Gastrocnemius medialis (tissue), 4 donors: ENCODE results near the gene RFWD3.
"Not testable (repeated sequence)": the region's sequence is repeated elsewhere in the genome, so short reads cannot be mapped to it uniquely, and the experiment has no call there.

ENCODE experiments used
- POLR2A ChIP-seq, 2 donors: fragments of 450-650 bp; IDR thresholded peaks; one replicate each; pipeline ENCODE4 v1.6.1; 2017; ENCODE audit warnings: antibody characterized with exemption in 2 of 2, mild to moderate bottlenecking in 2 of 2, moderate library complexity in 2 of 2
- TF ChIP-seq, protein P1 (sequence below), 5 experiments: fragments of 450-650 bp in 3 of 5; fragments of 200-600 bp in 2 of 5; sonication (generic) in 2 of 5; IDR thresholded peaks in 4 of 5; conservative IDR thresholded peaks in 1 of 5; 1 replicate in 4 of 5; 2 replicates in 1 of 5; pipeline ENCODE4 v1.5.1; 2016 to 2019; ENCODE audit warnings: antibody characterized with exemption in 5 of 5, mild to moderate bottlenecking in 3 of 5, moderate library complexity in 3 of 5

DNA sequence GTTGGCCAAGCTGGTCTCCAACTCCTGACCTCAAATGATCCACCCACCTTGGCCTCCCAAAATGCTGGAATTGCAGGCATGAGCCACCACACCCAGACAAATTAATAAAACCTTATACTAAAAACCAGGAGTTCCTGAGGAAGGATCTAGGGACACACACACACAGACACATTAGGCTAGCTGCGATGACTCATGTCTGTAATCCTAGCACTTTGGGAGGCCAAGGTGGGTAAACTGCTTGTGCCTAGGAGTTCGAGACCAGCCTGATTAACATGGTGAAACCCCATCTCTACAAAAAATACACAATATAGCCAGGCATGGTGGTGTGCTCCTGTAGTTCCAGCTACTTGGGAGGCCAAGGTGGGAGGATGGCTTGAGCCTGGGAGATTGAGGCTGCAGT lies 13.8 kb downstream of the RFWD3 start:
- TF ChIP-seq, protein P1, sequence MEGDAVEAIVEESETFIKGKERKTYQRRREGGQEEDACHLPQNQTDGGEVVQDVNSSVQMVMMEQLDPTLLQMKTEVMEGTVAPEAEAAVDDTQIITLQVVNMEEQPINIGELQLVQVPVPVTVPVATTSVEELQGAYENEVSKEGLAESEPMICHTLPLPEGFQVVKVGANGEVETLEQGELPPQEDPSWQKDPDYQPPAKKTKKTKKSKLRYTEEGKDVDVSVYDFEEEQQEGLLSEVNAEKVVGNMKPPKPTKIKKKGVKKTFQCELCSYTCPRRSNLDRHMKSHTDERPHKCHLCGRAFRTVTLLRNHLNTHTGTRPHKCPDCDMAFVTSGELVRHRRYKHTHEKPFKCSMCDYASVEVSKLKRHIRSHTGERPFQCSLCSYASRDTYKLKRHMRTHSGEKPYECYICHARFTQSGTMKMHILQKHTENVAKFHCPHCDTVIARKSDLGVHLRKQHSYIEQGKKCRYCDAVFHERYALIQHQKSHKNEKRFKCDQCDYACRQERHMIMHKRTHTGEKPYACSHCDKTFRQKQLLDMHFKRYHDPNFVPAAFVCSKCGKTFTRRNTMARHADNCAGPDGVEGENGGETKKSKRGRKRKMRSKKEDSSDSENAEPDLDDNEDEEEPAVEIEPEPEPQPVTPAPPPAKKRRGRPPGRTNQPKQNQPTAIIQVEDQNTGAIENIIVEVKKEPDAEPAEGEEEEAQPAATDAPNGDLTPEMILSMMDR (IDR thresholded peaks at IDR 0.05 in 4 of 5, conservative IDR thresholded peaks at IDR 0.05 in 1 of 5), result not testable (repeated sequence)
- not testable (repeated sequence) for TF ChIP-seq POLR2A (IDR thresholded peaks at IDR 0.05)
